ENCODE measurements around the gene HHAT. TPM values are rescaled to one million over a fixed set of nuclear protein-coding genes. Genes with fewer than 3 reads are reported as not detected.

The HHAT gene
- total RNA-seq, 1 experiment from 2014 or later, result 2.3 TPM

Small RNA genes within 50 kb of the gene (small RNA-seq; reads per million reads assigned to genes)
- gene RNU5A-8P, result 41.1 reads per million, percentile 98 among the genes with 10 or more reads in this experiment

Other genes starting within 250 kb of the HHAT start
- not detected in 2 replicates for gene SERTAD4, start 96.1 kb upstream of the HHAT start, total RNA-seq (2014; rRNA removed; shearing (Covaris generic); ENCODE audit: low replicate concordance)

All from Karpas-422 (cell line).